CD14-positive monocyte (primary cell): ENCODE data around the gene NOP16. TPM values are rescaled to one million over a fixed set of nuclear protein-coding genes. Genes with fewer than 3 reads are reported as not detected.

Experiments used
- DNase-seq, 3 donors: peaks; one replicate each; pipeline ENCODE4 v3.0.0-alpha.2; 2011 to 2022
- H2AFZ ChIP-seq: 2 replicates; pipeline ENCODE4 v1.6.0; 2012; ENCODE audit warnings: mild to moderate bottlenecking, low read depth, low read length, inconsistent platforms; ENCODE audit not compliant: insufficient read depth, poor library complexity, severe bottlenecking
- H3K27ac ChIP-seq, 2 donors: 1 replicate in 1 of 2; 2 replicates in 1 of 2; pipeline ENCODE4 v1.5.1; 2012 to 2013; ENCODE audit warnings: low read length in 2 of 2, control low read depth in 1 of 2, inconsistent platforms in 1 of 2, low read depth in 1 of 2, mild to moderate bottlenecking in 1 of 2
- H3K27me3 ChIP-seq, 2 donors: one replicate each; pipeline versions ENCODE4 v1.6.0 to v1.6.1; 2011 to 2013; ENCODE audit warnings: low read length in 2 of 2; ENCODE audit not compliant: control insufficient read depth in 2 of 2, insufficient read depth in 2 of 2
- H3K36me3 ChIP-seq, 2 donors: replicated peaks in 1 of 2; 1 replicate in 1 of 2; 2 replicates in 1 of 2; pipeline versions ENCODE4 v1.5.1 to v1.6.1; 2012 to 2013; ENCODE audit warnings: low read length in 2 of 2, control low read depth in 1 of 2, inconsistent platforms in 1 of 2, mild to moderate bottlenecking in 1 of 2; ENCODE audit not compliant: insufficient read depth in 2 of 2, control insufficient read depth in 1 of 2
- H3K4me1 ChIP-seq, 2 donors: 1 replicate in 1 of 2; 2 replicates in 1 of 2; pipeline versions ENCODE4 v1.5.1 to v1.6.1; 2012 to 2013; ENCODE audit warnings: low read length in 2 of 2, control low read depth in 1 of 2, inconsistent platforms in 1 of 2, mild to moderate bottlenecking in 1 of 2, moderate library complexity in 1 of 2; ENCODE audit not compliant: insufficient read depth in 2 of 2, control insufficient read depth in 1 of 2
- H3K4me2 ChIP-seq: replicated peaks from 2 replicates; pipeline ENCODE3; 2012; ENCODE audit warnings: low read length, moderate library complexity, mild to moderate bottlenecking; ENCODE audit not compliant: poor library complexity, severe bottlenecking; ENCODE audit errors: extremely low read depth
- H3K4me3 ChIP-seq, 3 experiments: fragments of 200-600 bp in 1 of 3; sonication (generic) in 1 of 3; replicated peaks in 1 of 3; 1 replicate in 2 of 3; 2 replicates in 1 of 3; pipeline ENCODE4 v1.5.1; 2011 to 2013; ENCODE audit warnings: low read length in 3 of 3, mild to moderate bottlenecking in 3 of 3, control low read depth in 2 of 3, low read depth in 2 of 3, inconsistent platforms in 1 of 3, moderate library complexity in 1 of 3
- H3K79me2 ChIP-seq: 2 replicates; pipeline ENCODE4 v1.6.0; 2012; ENCODE audit warnings: mild to moderate bottlenecking, control low read depth, inconsistent platforms, low read length, moderate library complexity; ENCODE audit not compliant: insufficient read depth
- H3K9ac ChIP-seq: 2 replicates; pipeline ENCODE4 v1.6.0; 2017; ENCODE audit warnings: low read length, mild to moderate bottlenecking; ENCODE audit not compliant: insufficient read depth, poor library complexity, severe bottlenecking
- H3K9me3 ChIP-seq, 2 donors: replicated peaks in 1 of 2; 1 replicate in 1 of 2; 2 replicates in 1 of 2; pipeline versions ENCODE4 v1.5.1 to v1.6.1; 2012 to 2013; ENCODE audit warnings: low read length in 2 of 2, control low read depth in 1 of 2; ENCODE audit not compliant: control insufficient read depth in 1 of 2, insufficient read depth in 1 of 2
- H4K20me1 ChIP-seq: 2 replicates; pipeline ENCODE4 v1.6.0; 2012; ENCODE audit warnings: mild to moderate bottlenecking, low read length, control low read depth, moderate library complexity; ENCODE audit not compliant: insufficient read depth
- H3K27ac Mint-ChIP-seq, 7 donors: one replicate each; pipeline ENCODE4 v1.8.0; 2020; ENCODE audit warnings: mild to moderate bottlenecking in 7 of 7, mixed read lengths in 7 of 7, moderate library complexity in 6 of 7, inconsistent platforms in 2 of 7
- H3K27me3 Mint-ChIP-seq, 3 donors: one replicate each; pipeline ENCODE4 v1.8.0; 2021 to 2022; ENCODE audit warnings: low read depth in 3 of 3, mild to moderate bottlenecking in 3 of 3, mixed read lengths in 3 of 3, moderate library complexity in 3 of 3, inconsistent platforms in 1 of 3
- H3K36me3 Mint-ChIP-seq, 2 donors: one replicate each; pipeline ENCODE4 v1.8.0; 2020; ENCODE audit warnings: mixed read lengths in 2 of 2, inconsistent platforms in 1 of 2, mild to moderate bottlenecking in 1 of 2
- H3K4me1 Mint-ChIP-seq: one replicate; pipeline ENCODE4 v1.8.0; 2020; ENCODE audit warnings: mild to moderate bottlenecking, mixed read lengths
- H3K4me3 Mint-ChIP-seq, 2 donors: one replicate each; pipeline ENCODE4 v1.8.0; 2020; ENCODE audit warnings: mild to moderate bottlenecking in 2 of 2, mixed read lengths in 2 of 2, moderate library complexity in 1 of 2
- H3K9me3 Mint-ChIP-seq, 7 donors: one replicate each; pipeline ENCODE4 v1.8.0; 2020 to 2022; ENCODE audit warnings: mixed read lengths in 7 of 7, mild to moderate bottlenecking in 6 of 7, moderate library complexity in 6 of 7, inconsistent platforms in 2 of 7
- CTCF ChIP-seq: fragments of 200-600 bp; IDR thresholded peaks from one replicate; pipeline ENCODE4 v1.8.0; 2022; ENCODE audit warnings: antibody characterized with exemption, mild to moderate bottlenecking
- WGBS: methylation state at CpG from one replicate; pipeline ENCODE4 v1.1.5; 2013; ENCODE audit warnings: missing lambda C conversion rate; ENCODE audit not compliant: insufficient coverage; 5-methylcytosine and 5-hydroxymethylcytosine counted together
- intact Hi-C, 2 donors: fragments of 100-400 bp; cut with micrococcal nuclease; formaldehyde crosslinking; loops; one replicate each; pipeline versions ENCODE4 v1.15.0 to v1.15.1; 2023
- polyA plus RNA-seq, 3 donors: library from polyadenylated mRNA; depleted of rRNA in 1 of 3; unstranded in 2 of 3; stranded (reverse) in 1 of 3; fragments of 300-500 nt in 2 of 3; fragments of >200 nt in 1 of 3; fragmentation: Illumina TruSeq in 2 of 3; gene quantifications; 1 replicate in 2 of 3; 2 replicates in 1 of 3; pipeline ENCODE4 v1.2.3, GENCODE V29; 2012 to 2021

The NOP16 gene
- polyA plus RNA-seq, 3 donors: 17.2 to 23.4 (median 17.6) TPM

GRCh38 chr5:176341325-176342157 lies 46.9 kb downstream of the NOP16 start:
- peaks cover 68 to 73% of the 10 kb centered on the region in 2 donors for H3K36me3 Mint-ChIP-seq
- Histone ChIP-seq H3K4me2 (no peak overlapping the region), H3K9me3 (no peaks in the 10 kb centered on the region), H3K4me1 (no peaks in the 10 kb centered on the region), H2AFZ (no peak overlapping the region), H3K9ac (no peak overlapping the region), H4K20me1 (no peaks in the 10 kb centered on the region), H3K27me3 (no peaks in the 10 kb centered on the region), H3K4me3 (no peak overlapping the region), H3K27ac (no peak overlapping the region), H3K36me3 (peaks cover 53 to 96% of the 10 kb centered on the region in 2 donors), H3K79me2 (no peaks in the 10 kb centered on the region)
- intact Hi-C loops: no loop called here
- no peaks in the 10 kb centered on the region for H3K27me3 Mint-ChIP-seq
- no peak for TF ChIP-seq CTCF
- no peak overlapping the region for H3K4me3 Mint-ChIP-seq
- WGBS: 89% methylated on average over 2 of the region's 2 CpGs
- no peaks in the 10 kb centered on the region for H3K4me1 Mint-ChIP-seq
- H3K9me3 Mint-ChIP-seq: no peaks in the 10 kb centered on the region
- DNase-seq: no peak
- H3K27ac Mint-ChIP-seq: peak overlapping the region in 1 of 7 donors; percentile 45

- Mint-ChIP-seq H3K27ac (no peak overlapping the region), H3K27me3 (no peaks in the 10 kb centered on the region), H3K4me1 (no peaks in the 10 kb centered on the region), H3K9me3 (peaks cover 0 to 2% (median 0%) of the 10 kb centered on the region in 7 donors), H3K36me3 (peaks cover 58 to 65% of the 10 kb centered on the region in 2 donors), H3K4me3 (no peak overlapping the region)
- no peaks in the 10 kb centered on the region for H3K27me3 ChIP-seq
- peaks cover 34 to 93% of the 10 kb centered on the region in 2 donors for H3K36me3 ChIP-seq
- no peak overlapping the region for H3K4me3 ChIP-seq
- no peak for TF ChIP-seq CTCF
- no peak overlapping the region for H3K9ac ChIP-seq
- WGBS: no CpG with 5 or more reads among the region's 5 CpGs
- no peak overlapping the region for H2AFZ ChIP-seq
- intact Hi-C loops: no loop called here
- H4K20me1 ChIP-seq: no peaks in the 10 kb centered on the region
- H3K4me2 ChIP-seq: no peak overlapping the region
- H3K4me1 ChIP-seq: no peaks in the 10 kb centered on the region
- no peak overlapping the region for H3K27ac ChIP-seq
- no peak for DNase-seq
- H3K79me2 ChIP-seq: no peaks in the 10 kb centered on the region
- H3K9me3 ChIP-seq: no peaks in the 10 kb centered on the region
These were observed 49.1 kb downstream of the NOP16 start for GRCh38 chr5:176339304-176339703.
